H1 (cell line): ENCODE results near the gene PCBP2. TPM values are rescaled to one million over a fixed set of nuclear protein-coding genes. Genes with fewer than 3 reads are reported as not detected.

Source experiments
- BCL11A ChIP-seq, 2 experiments: IDR thresholded peaks; one replicate each; pipeline ENCODE4 v1.6.1; 2011; ENCODE audit warnings: low read depth in 2 of 2, low read length in 2 of 2, mild to moderate bottlenecking in 2 of 2
- CREB1 ChIP-seq: IDR thresholded peaks from 2 replicates; pipeline ENCODE4 v1.6.1; 2012; ENCODE audit warnings: inconsistent platforms
- EZH2 ChIP-seq: fragments of 200-600 bp; sonication (generic); IDR thresholded peaks from 2 replicates; pipeline ENCODE4 v1.7.1; 2012; ENCODE audit warnings: low read depth, mild to moderate bottlenecking, moderate library complexity, low read length, inconsistent platforms; ENCODE audit not compliant: severe bottlenecking
- GABPA ChIP-seq: IDR thresholded peaks from 2 replicates; pipeline ENCODE4 v1.6.1; 2011; ENCODE audit warnings: mild to moderate bottlenecking, low read length, moderate library complexity, borderline replicate concordance; ENCODE audit not compliant: insufficient read depth
- HDAC2 ChIP-seq, 2 experiments: fragments of 300-600 bp in 1 of 2; sonication (generic) in 1 of 2; IDR thresholded peaks; 2 replicates each; pipeline ENCODE4 v1.6.1; 2011 to 2012; ENCODE audit warnings: low read depth in 2 of 2, low read length in 2 of 2, mild to moderate bottlenecking in 2 of 2, moderate library complexity in 2 of 2, borderline replicate concordance in 1 of 2, inconsistent platforms in 1 of 2
- HDAC6 ChIP-seq: IDR thresholded peaks from one replicate; pipeline ENCODE4 v1.7.1; 2012; ENCODE audit warnings: low read depth, mild to moderate bottlenecking, inconsistent platforms, low read length, moderate library complexity
- KDM4A ChIP-seq: IDR thresholded peaks from one replicate; pipeline ENCODE4 v1.7.1; 2012; ENCODE audit warnings: low read depth, mild to moderate bottlenecking, moderate library complexity, low read length, inconsistent platforms; ENCODE audit not compliant: severe bottlenecking
- MAFK ChIP-seq: IDR thresholded peaks from 2 replicates; pipeline ENCODE4 v1.6.1; 2012; ENCODE audit warnings: low read depth, mild to moderate bottlenecking, improper control_type of control experiment, low read length
- MAX ChIP-seq: IDR thresholded peaks from 2 replicates; pipeline ENCODE4 v1.6.1; 2012; ENCODE audit warnings: inconsistent platforms
- RBBP5 ChIP-seq: IDR thresholded peaks from 2 replicates; pipeline ENCODE4 v1.7.1; 2012; ENCODE audit warnings: low read depth, mild to moderate bottlenecking, inconsistent platforms, low read length, moderate library complexity, borderline replicate concordance
- SAP30 ChIP-seq: fragments of 300-600 bp; sonication (generic); IDR thresholded peaks from 2 replicates; pipeline ENCODE4 v1.7.1; 2012; ENCODE audit warnings: low read length, moderate library complexity, mild to moderate bottlenecking, inconsistent platforms; ENCODE audit not compliant: insufficient read depth, insufficient replicate concordance
- SIX5 ChIP-seq: IDR thresholded peaks from 2 replicates; pipeline ENCODE4 v1.6.1; 2011; ENCODE audit warnings: mild to moderate bottlenecking, low read depth, low read length
- SP2 ChIP-seq: IDR thresholded peaks from 2 replicates; pipeline ENCODE4 v1.6.1; 2012; ENCODE audit warnings: mild to moderate bottlenecking, low read length, inconsistent platforms
- SRF ChIP-seq: IDR thresholded peaks from 2 replicates; pipeline ENCODE4 v1.6.1; 2011; ENCODE audit warnings: mild to moderate bottlenecking, low read depth, low read length, moderate library complexity
- SUZ12 ChIP-seq: fragments of 200-600 bp; sonication (generic); IDR thresholded peaks from 2 replicates; pipeline ENCODE4 v1.6.1; 2012; ENCODE audit warnings: mild to moderate bottlenecking, inconsistent platforms, low read length, moderate library complexity, mixed read lengths
- TCF12 ChIP-seq: IDR thresholded peaks from 2 replicates; pipeline ENCODE4 v1.6.1; 2011; ENCODE audit warnings: low read depth, mild to moderate bottlenecking, low read length
- TEAD4 ChIP-seq: IDR thresholded peaks from 2 replicates; pipeline ENCODE4 v1.6.1; 2012; ENCODE audit warnings: low read depth, low read length, inconsistent platforms, mixed read lengths
- USF2 ChIP-seq: IDR thresholded peaks from 2 replicates; pipeline ENCODE4 v1.6.1; 2011; ENCODE audit warnings: low read length, improper control_type of control experiment
- ZNF274 ChIP-seq: IDR thresholded peaks from 2 replicates; pipeline ENCODE4 v1.7.0; 2012; ENCODE audit warnings: low read length, borderline replicate concordance; ENCODE audit errors: extremely low read depth
- polyA plus RNA-seq, 7 experiments: library from polyadenylated mRNA; depleted of rRNA in 3 of 7; stranded (reverse) in 5 of 7; unstranded in 2 of 7; fragments of >200 nt in 5 of 7; fragments of 200-250 nt in 2 of 7; gene quantifications; 1 replicate in 5 of 7; 2 replicates in 1 of 7; 4 replicates in 1 of 7; pipeline versions ENCODE4 v1.2.1 to v1.2.3, GENCODE V29; 2011 to 2013; ENCODE audit warnings: missing spikeins in 2 of 7, mixed read lengths in 2 of 7
- total RNA-seq: library from RNA; stranded (reverse); fragmentation: NEBNext Ultra II Directional; extraction: Animal tissue kit (Norgen Biotek cat#: 25700); gene quantifications from 2 replicates; pipeline ENCODE4 v1.2.1, GENCODE V29; 2021
- TF ChIP-seq, protein P1 (sequence below): IDR thresholded peaks from 2 replicates; pipeline ENCODE4 v1.6.1; 2012; ENCODE audit warnings: inconsistent platforms

PCBP2 gene
- total and polyA plus RNA-seq, 2 of the 8 experiments (the other 6 are each of a cell fraction or from before 2014, with no cell fraction given), result 470 to 1,123 TPM

DNA sequence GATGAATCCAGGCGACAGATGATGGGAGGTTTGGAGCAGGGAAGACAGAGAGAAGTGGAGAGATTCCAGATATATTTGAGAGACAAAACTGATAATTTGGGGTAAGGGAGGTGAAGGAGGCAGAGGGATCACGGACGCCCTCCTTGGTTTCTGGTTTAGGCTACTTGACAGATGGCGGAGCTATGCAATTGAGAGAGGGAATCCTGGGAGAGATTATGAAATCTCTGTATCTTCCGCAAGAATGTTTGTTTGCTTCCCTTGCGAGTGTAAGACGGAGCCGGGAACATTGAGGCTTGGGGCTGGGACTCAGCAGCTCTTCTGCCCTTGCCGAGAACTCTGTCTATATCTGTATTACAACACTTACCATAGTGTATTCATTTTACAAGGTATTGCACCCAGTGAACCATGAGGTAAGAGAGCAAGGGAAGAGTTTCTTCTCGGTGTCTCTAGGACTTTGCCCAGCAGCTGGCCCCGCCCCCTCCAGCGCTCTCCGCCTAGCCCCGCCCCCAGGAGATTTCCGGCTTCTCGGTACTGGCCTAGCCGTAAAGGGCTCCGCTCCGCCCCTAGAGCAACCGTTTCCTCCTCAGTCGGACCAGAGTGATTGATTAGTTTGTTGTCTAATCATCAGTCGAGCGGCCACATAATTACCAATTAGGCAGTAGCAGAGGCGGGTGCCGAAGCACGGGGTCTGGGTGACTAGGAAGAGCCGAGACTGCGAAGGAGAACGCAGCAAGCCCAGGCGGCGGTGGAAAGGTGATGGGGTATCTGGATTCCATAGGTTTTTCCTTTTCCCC is 10.7 kb upstream of the PCBP2 start, which contains the start of gene PRR13 (continued):
- TF ChIP-seq BCL11A (IDR thresholded peaks at IDR 0.05; ENCODE audit: low read depth in 2 of 2, low read length in 2 of 2) (no peak), HDAC2 (IDR thresholded peaks at IDR 0.05; ENCODE audit: borderline replicate concordance in 1 of 2, low read depth in 2 of 2, low read length in 2 of 2) (no peak), SIX5 (no peak), KDM4A (no peak), GABPA (no peak), SP2 (peak; percentile 54), TCF12 (no peak), MAX (peak; percentile 66), USF2 (no peak), SAP30 (no peak), ZNF274 (no peak), TEAD4 (no peak), SUZ12 (no peak), MAFK (no peak), RBBP5 (0 out of 2 replicates have a peak, but pooled peaks have one; percentile 49), HDAC6 (no peak), SRF (no peak), CREB1 (peak; percentile 41; the same call in 1 of the 2 replicates), EZH2 (no peak)
- TF ChIP-seq, protein P1, sequence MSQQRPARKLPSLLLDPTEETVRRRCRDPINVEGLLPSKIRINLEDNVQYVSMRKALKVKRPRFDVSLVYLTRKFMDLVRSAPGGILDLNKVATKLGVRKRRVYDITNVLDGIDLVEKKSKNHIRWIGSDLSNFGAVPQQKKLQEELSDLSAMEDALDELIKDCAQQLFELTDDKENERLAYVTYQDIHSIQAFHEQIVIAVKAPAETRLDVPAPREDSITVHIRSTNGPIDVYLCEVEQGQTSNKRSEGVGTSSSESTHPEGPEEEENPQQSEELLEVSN, result no peak; the same call in 1 of the 2 replicates
